ENCODE results near the gene FAM217A. TPM values are rescaled to one million over a fixed set of nuclear protein-coding genes. Genes with fewer than 3 reads are reported as not detected.
A peak's percentile ranks its signal among the peaks of the same experiment; 100 is the strongest.

FAM217A gene
- total and polyA plus RNA-seq, 2 of the 13 experiments (the other 11 are each of a cell fraction or from before 2014, with no cell fraction given): not detected

GRCh38 chr6:4091941-4092340 is 13.0 kb upstream of the FAM217A start:
- CTCF ChIA-PET (ENCODE audit: low intra/inter-chr PET ratio, low total read pairs): no interaction called here

More at GRCh38 chr6:4091941-4092340, 13.0 kb upstream of the FAM217A start:
- BruUV-seq (replicated peaks): no TSS peak
- TF ChIP-seq SPEN (CRISPR knock-in tag; IDR thresholded peaks at IDR 0.05; ENCODE audit: low read depth) (no peak), ZNF660 (CRISPR knock-in tag; IDR thresholded peaks at IDR 0.05; ENCODE audit: borderline replicate concordance, low read depth) (no peak), ZSCAN9 (CRISPR knock-in tag; IDR thresholded peaks at IDR 0.05; ENCODE audit: borderline replicate concordance) (no peak), SMAD1 (CRISPR knock-in tag; IDR thresholded peaks at IDR 0.05; ENCODE audit: borderline replicate concordance, low read depth) (no peak), ZNF451 (CRISPR knock-in tag; IDR thresholded peaks at IDR 0.05) (no peak), RBM22 (optimal IDR thresholded peaks at IDR 0.05; ENCODE audit: low read length) (no peak), PCBP2 (optimal IDR thresholded peaks at IDR 0.05; ENCODE audit: low read depth, low read length, poor library complexity, severe bottlenecking) (no peak), FOXM1 (CRISPR knock-in tag; IDR thresholded peaks at IDR 0.05) (no peak), ZNF232 (CRISPR knock-in tag; IDR thresholded peaks at IDR 0.05; ENCODE audit: borderline replicate concordance) (no peak), JUN (CRISPR knock-in tag; IDR thresholded peaks at IDR 0.05) (no peak), ZBED4 (CRISPR knock-in tag; IDR thresholded peaks at IDR 0.05; ENCODE audit: borderline replicate concordance) (no peak), HMG20B (CRISPR knock-in tag; conservative IDR thresholded peaks at IDR 0.05) (no peak), ZNF124 (CRISPR knock-in tag; IDR thresholded peaks at IDR 0.05) (no peak), HMGXB3 (CRISPR knock-in tag; IDR thresholded peaks at IDR 0.05; ENCODE audit: borderline replicate concordance) (no peak), ZNF782 (CRISPR knock-in tag; IDR thresholded peaks at IDR 0.05; ENCODE audit: borderline replicate concordance) (no peak)
- FAIRE-seq: no peak
- no peak overlapping the region for H3K27ac ChIP-seq (ENCODE audit: extremely low read length, insufficient read depth, low read length)
- H3K36me3 ChIP-seq (replicated peaks in 1 of 2; ENCODE audit: control insufficient read depth in 1 of 2, insufficient read depth in 2 of 2, low read length in 2 of 2): no peaks in the 10 kb centered on the region
- no peak overlapping the region for H3K4me2 ChIP-seq (ENCODE audit: low read depth, low read length)
- no peaks in the 10 kb centered on the region for H3K9me3 ChIP-seq (ENCODE audit: low read length)
- peaks cover 29% of the 10 kb centered on the region for H3K4me1 ChIP-seq (ENCODE audit: insufficient read depth, low read length)
- peak; percentile 44; the same call in 2 of the 3 replicates for ATAC-seq
- intact Hi-C loops (cut with micrococcal nuclease; ENCODE audit: unreplicated experiment) (no loop called here), in situ Hi-C loops (cut with HindIII; ENCODE audit: extremely low pct_ligation_motif_present, low pct_unique_long_range_greater_than_20kb) (no loop called here)
- no peaks in the 10 kb centered on the region for H3K27me3 ChIP-seq (ENCODE audit: control insufficient read depth in 1 of 2, insufficient read depth in 2 of 2, low read length in 2 of 2)
- H2AFZ ChIP-seq (ENCODE audit: low read length): no peak overlapping the region
- POLR2A ChIA-PET: no interaction called here
- H3K4me3 ChIP-seq (replicated peaks in 1 of 3; ENCODE audit: insufficient read depth in 1 of 3, low read depth in 2 of 3, low read length in 3 of 3): no peak overlapping the region
- no peaks in the 10 kb centered on the region for H4K20me1 ChIP-seq (ENCODE audit: insufficient read depth, low read length)
- WGBS (ENCODE audit: low lambda C conversion rate): 53% methylated on average over 7 of the region's 7 CpGs
- H3K79me2 ChIP-seq (ENCODE audit: insufficient read depth, low read length): no peaks in the 10 kb centered on the region
- DNase-seq (ENCODE audit: low spot score): no peak
- H3K9ac ChIP-seq (ENCODE audit: insufficient read depth, low read depth, low read length): no peak overlapping the region

Data from HepG2 (cell line).